GM18868 (cell line): Measurements from ENCODE around the gene CDYL.

Source experiments
- ATAC-seq: cut with Tn5 transposase; IDR thresholded peaks from one replicate; pipeline ENCODE4 v1.9.1; 2021; ENCODE audit warnings: mild to moderate bottlenecking, moderate library complexity; ENCODE audit not compliant: unreplicated experiment

CDYL gene

GRCh38 chr6:4957521-4958231 is 181.5 kb downstream of the CDYL start:
- ATAC-seq, result no peak

GRCh38 chr6:4958624-4959023 is 182.4 kb downstream of the CDYL start:
- ATAC-seq, result no peak

- ATAC-seq, result no peak
These were observed 185.3 kb downstream of the CDYL start for GRCh38 chr6:4961322-4962168.

GRCh38 chr6:4962905-4963304 is 186.7 kb downstream of the CDYL start:
- no peak for ATAC-seq

- ATAC-seq, result no peak
These were observed 188.7 kb downstream of the CDYL start for GRCh38 chr6:4964675-4965561.

- no peak for ATAC-seq
These were observed 189.6 kb downstream of the CDYL start for GRCh38 chr6:4965562-4966389.

- ATAC-seq, result no peak
These were observed 191.3 kb downstream of the CDYL start for GRCh38 chr6:4967301-4968030.

- no peak for ATAC-seq
These were observed 193.5 kb downstream of the CDYL start for GRCh38 chr6:4969609-4970285.

- ATAC-seq, result no peak
These were observed 194.7 kb downstream of the CDYL start for GRCh38 chr6:4970739-4971395.

GRCh38 chr6:4971851-4972250 is 195.6 kb downstream of the CDYL start:
- no peak for ATAC-seq

- ATAC-seq, result no peak
These were observed 196.2 kb downstream of the CDYL start for GRCh38 chr6:4972438-4972837.

GRCh38 chr6:4973415-4973814 is 197.2 kb downstream of the CDYL start:
- no peak for ATAC-seq

GRCh38 chr6:4973982-4974745 is 198.0 kb downstream of the CDYL start:
- no peak for ATAC-seq

GRCh38 chr6:4974962-4975361 is 198.8 kb downstream of the CDYL start:
- no peak for ATAC-seq

- no peak for ATAC-seq
These were observed 199.3 kb downstream of the CDYL start for GRCh38 chr6:4975506-4975905.

GRCh38 chr6:4977468-4977867 is 201.3 kb downstream of the CDYL start:
- ATAC-seq, result no peak

- ATAC-seq, result no peak
These were observed 203.2 kb downstream of the CDYL start for GRCh38 chr6:4979426-4979825.

GRCh38 chr6:4981761-4982160 is 205.6 kb downstream of the CDYL start:
- ATAC-seq, result no peak
